Measurements from ENCODE around the gene GYPB. TPM values are rescaled to one million over a fixed set of nuclear protein-coding genes. Genes with fewer than 3 reads are reported as not detected.
"Not testable (repeated sequence)": the region's sequence is repeated elsewhere in the genome, so short reads cannot be mapped to it uniquely, and the experiment has no call there.

The GYPB gene
- total and polyA plus RNA-seq, 2 experiments from 2014 or later = 0.58 TPM; not detected in 1

DNA sequence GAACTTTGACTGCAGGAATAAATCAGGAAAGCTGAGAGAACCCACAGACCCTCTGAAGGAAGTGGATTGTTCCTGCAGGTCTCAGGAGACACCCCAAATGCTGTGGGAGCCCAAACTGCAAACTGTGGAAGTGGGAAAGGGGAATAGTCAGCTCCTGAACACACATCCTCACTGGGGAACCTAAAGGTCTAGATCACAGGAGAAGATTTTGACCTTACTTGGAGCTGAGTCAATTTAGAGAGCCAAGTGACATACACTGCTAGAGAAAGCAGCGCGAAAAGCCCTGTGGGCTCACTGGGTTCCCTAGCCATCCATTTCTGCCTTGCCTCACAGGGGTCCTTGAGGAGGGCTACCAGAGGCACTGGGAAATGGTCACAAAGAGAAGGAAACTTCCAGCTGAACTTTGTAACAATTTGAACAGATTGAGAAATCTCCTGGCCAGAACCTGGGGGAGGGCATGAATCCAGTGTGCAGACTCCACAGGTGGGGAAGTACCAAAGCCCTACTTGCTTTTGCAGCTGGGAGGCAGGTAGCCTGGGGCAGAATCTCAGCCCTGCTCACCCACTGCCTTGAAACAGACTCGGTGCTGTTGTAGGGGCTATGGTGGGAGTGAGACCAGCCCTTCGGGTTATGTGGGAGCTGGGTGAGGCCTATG, 5.3 kb upstream of the GYPB start:
- H3K9me3 ChIP-seq (ENCODE audit: low read depth); H4K20me1 ChIP-seq (ENCODE audit: insufficient read depth); H3K9me2 ChIP-seq (ENCODE audit: insufficient read depth); H3K27me3 ChIP-seq (replicated peaks; ENCODE audit: insufficient read depth); DNase-seq; H3K4me1 ChIP-seq (ENCODE audit: insufficient read depth); H2AFZ ChIP-seq; H3F3A ChIP-seq (ENCODE audit: insufficient read depth); H3K27ac ChIP-seq; H3K4me2 ChIP-seq (ENCODE audit: unreplicated experiment); H3K79me2 ChIP-seq (ENCODE audit: insufficient read depth); H3K9ac ChIP-seq; H3K36me3 ChIP-seq (ENCODE audit: low read depth); in situ Hi-C loops (cut with MboI); H3K4me3 ChIP-seq: not testable (repeated sequence)
- 46 to 58% methylated on average over 3 to 4 of the region's 4 CpGs for WGBS, 2 experiments (ENCODE audit: low coverage in 1 of 2, low lambda C conversion rate in 2 of 2, missing lambda C conversion rate in 2 of 2)

- 26 to 32% methylated on average over 3 of the region's 3 CpGs for whole genome bisulfite sequencing, 2 experiments (ENCODE audit: low coverage in 1 of 2, low lambda C conversion rate in 2 of 2, missing lambda C conversion rate in 2 of 2)
- H3K27ac ChIP-seq; H4K20me1 ChIP-seq (ENCODE audit: insufficient read depth); H3K4me3 ChIP-seq; H3K4me2 ChIP-seq (ENCODE audit: unreplicated experiment); H3F3A ChIP-seq (ENCODE audit: insufficient read depth); H3K9me2 ChIP-seq (ENCODE audit: insufficient read depth); H3K27me3 ChIP-seq (replicated peaks; ENCODE audit: insufficient read depth); H3K36me3 ChIP-seq (ENCODE audit: low read depth); H3K79me2 ChIP-seq (ENCODE audit: insufficient read depth); H3K4me1 ChIP-seq (ENCODE audit: insufficient read depth); H2AFZ ChIP-seq; in situ Hi-C loops (cut with MboI); H3K9ac ChIP-seq; DNase-seq; H3K9me3 ChIP-seq (ENCODE audit: low read depth): not testable (repeated sequence)
Measured at GRCh38 chr4:144022772-144023400, 3.7 kb upstream of the GYPB start.

DNA sequence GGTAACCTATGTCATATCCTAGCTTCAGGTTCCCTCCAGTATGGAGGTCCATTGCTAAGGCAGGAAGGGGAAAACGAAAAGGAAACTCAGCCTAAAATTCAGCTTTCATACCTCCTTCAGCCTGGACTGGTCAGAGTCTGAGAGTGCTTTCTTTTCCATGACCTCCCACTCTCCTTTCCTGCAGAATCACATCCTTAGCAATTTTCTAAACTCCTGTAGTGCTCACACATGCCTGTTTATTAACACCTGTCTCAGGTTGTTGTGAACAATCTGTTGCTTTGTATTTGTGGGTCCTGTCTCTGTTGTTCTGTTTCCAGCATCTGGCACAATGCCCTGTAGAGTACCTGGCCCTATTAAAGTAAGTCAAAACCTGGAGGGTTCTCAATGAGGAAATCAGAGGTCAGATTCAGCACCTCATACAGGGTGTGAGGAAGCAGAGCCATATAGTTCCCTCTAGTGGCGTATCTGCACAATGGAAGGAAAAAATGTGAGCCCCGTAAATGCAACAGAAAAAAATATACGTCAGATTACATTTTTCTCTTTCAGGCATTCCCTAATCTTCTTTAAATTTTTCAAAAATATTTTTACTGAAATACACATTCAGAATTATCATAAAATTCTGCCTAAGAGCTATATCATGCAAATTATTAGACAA, 2.3 kb upstream of the GYPB start:
- H3K36me3 ChIP-seq (ENCODE audit: low read depth); in situ Hi-C loops (cut with MboI); H3K9ac ChIP-seq; H3K9me3 ChIP-seq (ENCODE audit: low read depth); H3K27ac ChIP-seq; H3K4me1 ChIP-seq (ENCODE audit: insufficient read depth); H3K4me3 ChIP-seq; H3K4me2 ChIP-seq (ENCODE audit: unreplicated experiment); H3K9me2 ChIP-seq (ENCODE audit: insufficient read depth); H3F3A ChIP-seq (ENCODE audit: insufficient read depth); H3K27me3 ChIP-seq (replicated peaks; ENCODE audit: insufficient read depth); H3K79me2 ChIP-seq (ENCODE audit: insufficient read depth); H4K20me1 ChIP-seq (ENCODE audit: insufficient read depth): not testable (repeated sequence)
- peak overlapping the region; percentile 42; the same call in 1 of the 2 replicates for H2AFZ ChIP-seq
- DNase-seq = peak; percentile 55
- WGBS, 2 experiments (ENCODE audit: low coverage in 1 of 2, low lambda C conversion rate in 2 of 2, missing lambda C conversion rate in 2 of 2) = 26 to 29% methylated on average over 4 of the region's 4 CpGs

DNA sequence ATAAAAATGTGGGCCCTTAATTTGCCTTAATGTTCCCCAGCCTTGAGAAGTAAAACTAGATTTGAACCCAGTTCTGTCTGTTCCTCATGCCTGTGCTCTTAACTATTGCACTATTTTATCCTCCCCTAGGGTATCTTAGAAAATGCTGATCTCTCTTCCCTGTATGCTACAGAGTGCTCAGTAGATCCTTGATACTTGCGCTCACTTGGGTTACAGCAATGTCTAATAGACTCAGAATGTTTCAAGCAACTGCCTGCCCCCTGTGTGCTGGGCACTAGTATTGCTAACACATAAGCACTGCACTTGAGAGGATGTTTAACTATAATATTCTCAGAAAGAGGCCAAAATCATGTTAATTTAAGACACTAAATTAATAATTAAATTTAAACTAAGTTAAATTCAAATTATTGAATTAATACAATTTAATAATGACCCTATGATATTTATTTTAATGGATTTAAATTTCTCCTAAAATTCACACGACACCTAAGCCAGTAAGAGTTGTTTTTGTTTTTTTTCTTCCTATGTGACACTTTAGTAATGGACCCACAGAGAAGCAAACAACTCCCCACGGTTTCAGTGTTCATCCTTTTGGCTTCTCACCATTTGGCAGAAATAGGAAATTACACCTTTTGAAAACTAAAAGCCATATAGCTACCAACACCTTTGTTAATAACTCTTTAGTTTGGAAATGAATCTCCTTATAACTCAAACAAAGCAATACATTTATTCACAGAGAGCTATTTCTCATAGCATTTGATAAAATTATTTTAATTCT, 768 bp downstream of the GYPB start:
- H3K79me2 ChIP-seq (ENCODE audit: insufficient read depth); H3K36me3 ChIP-seq (ENCODE audit: low read depth); H3K4me2 ChIP-seq (ENCODE audit: unreplicated experiment); in situ Hi-C loops (cut with MboI); DNase-seq; H3K4me3 ChIP-seq; H3K27me3 ChIP-seq (replicated peaks; ENCODE audit: insufficient read depth); H2AFZ ChIP-seq; H3K27ac ChIP-seq; H3K4me1 ChIP-seq (ENCODE audit: insufficient read depth); H3K9ac ChIP-seq; H4K20me1 ChIP-seq (ENCODE audit: insufficient read depth); H3F3A ChIP-seq (ENCODE audit: insufficient read depth); H3K9me3 ChIP-seq (ENCODE audit: low read depth); H3K9me2 ChIP-seq (ENCODE audit: insufficient read depth): not testable (repeated sequence)
- WGBS, 2 experiments (ENCODE audit: low coverage in 1 of 2, low lambda C conversion rate in 2 of 2, missing lambda C conversion rate in 2 of 2) = 66 to 67% methylated on average over 3 of the region's 3 CpGs

DNA sequence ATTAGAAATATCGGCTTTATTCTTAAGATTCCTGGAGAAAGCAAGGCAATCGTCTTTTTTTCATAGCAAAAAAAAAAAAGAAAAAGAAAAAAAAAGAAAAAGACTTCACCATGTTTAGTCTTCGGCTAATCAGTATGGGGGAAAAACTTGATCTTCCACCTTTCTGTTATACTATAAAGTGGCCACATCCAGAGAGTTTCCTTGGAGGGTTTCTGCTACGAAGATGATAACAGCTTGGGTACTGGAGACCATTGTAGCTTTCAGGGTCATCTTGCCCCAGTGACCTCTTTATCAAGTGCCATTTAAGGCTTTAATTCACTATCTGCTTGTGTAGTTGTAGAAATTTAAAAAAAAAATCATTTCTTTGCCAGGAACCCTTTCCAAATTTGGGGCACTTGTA, 1.9 kb downstream of the GYPB start:
- H3K27me3 ChIP-seq (replicated peaks; ENCODE audit: insufficient read depth); H3K4me1 ChIP-seq (ENCODE audit: insufficient read depth); H3K36me3 ChIP-seq (ENCODE audit: low read depth); in situ Hi-C loops (cut with MboI); H3K27ac ChIP-seq; H3K4me2 ChIP-seq (ENCODE audit: unreplicated experiment); H3K9ac ChIP-seq; H4K20me1 ChIP-seq (ENCODE audit: insufficient read depth); H3K4me3 ChIP-seq; H3F3A ChIP-seq (ENCODE audit: insufficient read depth); H3K9me2 ChIP-seq (ENCODE audit: insufficient read depth); H3K79me2 ChIP-seq (ENCODE audit: insufficient read depth); DNase-seq; H3K9me3 ChIP-seq (ENCODE audit: low read depth); H2AFZ ChIP-seq: not testable (repeated sequence)
- 90 to 93% methylated on average over 4 of the region's 4 CpGs for WGBS, 2 experiments (ENCODE audit: low coverage in 1 of 2, low lambda C conversion rate in 2 of 2, missing lambda C conversion rate in 2 of 2)

DNA sequence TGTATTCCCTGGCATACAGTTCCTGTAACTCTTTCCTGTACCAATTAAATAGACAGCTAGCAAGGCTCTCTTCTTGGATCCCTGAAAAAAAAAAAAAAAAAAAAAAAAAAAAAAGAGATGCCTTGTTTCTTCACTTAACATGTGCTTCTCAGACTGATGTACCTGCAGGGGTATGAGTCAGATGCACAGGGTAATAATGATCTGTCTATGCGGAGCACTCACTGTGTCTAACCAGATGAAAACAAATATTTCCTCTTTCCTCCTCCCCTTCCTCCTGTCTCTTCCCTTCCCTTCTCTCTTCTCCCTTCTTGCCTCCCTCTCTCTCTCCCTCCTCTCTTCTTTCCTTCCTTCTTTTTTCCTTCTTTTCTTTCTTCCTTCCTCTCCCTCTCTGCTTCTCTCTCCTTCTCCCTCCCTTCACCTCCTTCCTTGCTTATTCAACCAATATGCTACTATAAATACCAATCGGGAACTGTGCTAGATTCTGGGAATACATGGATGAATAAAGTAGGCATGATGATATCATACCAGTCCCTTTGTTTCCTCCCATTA, 3.0 kb downstream of the GYPB start:
- H3K27ac ChIP-seq; H3K4me1 ChIP-seq (ENCODE audit: insufficient read depth); H3K9ac ChIP-seq; H3K36me3 ChIP-seq (ENCODE audit: low read depth); H2AFZ ChIP-seq; H3K9me3 ChIP-seq (ENCODE audit: low read depth); DNase-seq; in situ Hi-C loops (cut with MboI); H3K4me3 ChIP-seq; H3K4me2 ChIP-seq (ENCODE audit: unreplicated experiment); H3F3A ChIP-seq (ENCODE audit: insufficient read depth); H3K79me2 ChIP-seq (ENCODE audit: insufficient read depth); H3K9me2 ChIP-seq (ENCODE audit: insufficient read depth); H3K27me3 ChIP-seq (replicated peaks; ENCODE audit: insufficient read depth); H4K20me1 ChIP-seq (ENCODE audit: insufficient read depth): not testable (repeated sequence)
- WGBS, 2 experiments (ENCODE audit: low coverage in 1 of 2, low lambda C conversion rate in 2 of 2, missing lambda C conversion rate in 2 of 2) = 81 to 91% methylated on average over 2 of the region's 2 CpGs

All from GM23248 (cell line).